Neural cell (in vitro differentiated cells): Measurements from ENCODE around the gene AADAT. TPM values are rescaled to one million over a fixed set of nuclear protein-coding genes. Genes with fewer than 3 reads are reported as not detected.
A peak's percentile ranks its signal among the peaks of the same experiment; 100 is the strongest.
"Not testable (repeated sequence)": the region's sequence is repeated elsewhere in the genome, so short reads cannot be mapped to it uniquely, and the experiment has no call there.

Source experiments
- H2AFZ ChIP-seq: fragments of 200-600, 300-800 bp; sonication (generic), shearing (Covaris generic); 2 replicates; pipeline ENCODE4 v1.6.0; 2014; ENCODE audit warnings: low read depth, mild to moderate bottlenecking, antibody characterized with exemption, low read length, moderate library complexity
- H3F3A ChIP-seq: fragments of 200-600 bp; shearing (Covaris generic); 2 replicates; pipeline ENCODE4 v1.6.1; 2016; ENCODE audit warnings: mild to moderate bottlenecking, moderate library complexity, mixed read lengths, antibody characterized with exemption, low read length; ENCODE audit not compliant: insufficient read depth, poor library complexity, severe bottlenecking
- H3K27ac ChIP-seq: fragments of 200-600, 300-800 bp; sonication (generic), shearing (Covaris generic); 2 replicates; pipeline ENCODE4 v1.5.1; 2014; ENCODE audit warnings: mild to moderate bottlenecking, low read length, moderate library complexity
- H3K27me3 ChIP-seq: fragments of 300-800, 200-600 bp; sonication (generic), shearing (Covaris generic); 2 replicates; pipeline ENCODE4 v1.6.0; 2014; ENCODE audit warnings: mild to moderate bottlenecking, low read depth, low read length, moderate library complexity; ENCODE audit not compliant: insufficient read depth
- H3K36me3 ChIP-seq: fragments of 300-800, 200-600 bp; sonication (generic), shearing (Covaris generic); 2 replicates; pipeline ENCODE4 v1.5.1; 2014; ENCODE audit warnings: mild to moderate bottlenecking, antibody characterized with exemption, low read length, moderate library complexity; ENCODE audit not compliant: insufficient read depth
- H3K4me2 ChIP-seq: fragments of 300-800, 200-600 bp; sonication (generic), shearing (Covaris generic); 2 replicates; pipeline ENCODE4 v1.6.0; 2014; ENCODE audit warnings: mild to moderate bottlenecking, low read length
- H3K4me3 ChIP-seq: fragments of 300-800, 200-600 bp; sonication (generic), shearing (Covaris generic); 2 replicates; pipeline ENCODE4 v1.5.1; 2014; ENCODE audit warnings: mild to moderate bottlenecking, low read length, moderate library complexity
- H3K79me2 ChIP-seq: fragments of 200-600 bp; shearing (Covaris generic); replicated peaks from 2 replicates; pipeline ENCODE4 v1.6.0; 2014; ENCODE audit warnings: mild to moderate bottlenecking, low read length, moderate library complexity; ENCODE audit not compliant: insufficient read depth
- H3K9ac ChIP-seq: fragments of 300-800, 200-600 bp; sonication (generic), shearing (Covaris generic); 2 replicates; pipeline ENCODE4 v1.6.1; 2016; ENCODE audit warnings: mild to moderate bottlenecking, low read length, mixed read lengths
- H3K9me2 ChIP-seq: fragments of 200-600 bp; shearing (Covaris generic); 2 replicates; pipeline ENCODE4 v1.6.1; 2016; ENCODE audit warnings: mild to moderate bottlenecking, low read length, mixed read lengths; ENCODE audit not compliant: insufficient read depth
- H3K9me3 ChIP-seq: fragments of 200-600, 300-800 bp; sonication (generic), shearing (Covaris generic); 2 replicates; pipeline ENCODE4 v1.6.1; 2016; ENCODE audit warnings: mild to moderate bottlenecking, mixed run types, low read length, moderate library complexity, mixed read lengths
- H4K20me1 ChIP-seq: fragments of 200-600 bp; shearing (Covaris generic); 2 replicates; pipeline ENCODE4 v1.6.1; 2016; ENCODE audit warnings: mild to moderate bottlenecking, mixed run types; ENCODE audit not compliant: insufficient read depth
- EP300 ChIP-seq: fragments of 450-650 bp; conservative IDR thresholded peaks from 2 replicates; pipeline ENCODE4 v1.6.1; 2014; ENCODE audit warnings: antibody characterized with exemption, mild to moderate bottlenecking, moderate library complexity; ENCODE audit not compliant: poor library complexity, severe bottlenecking
- EZH2 ChIP-seq: fragments of 200-600, 300-800 bp; shearing (Covaris generic), sonication (generic); IDR thresholded peaks from 2 replicates; pipeline ENCODE4 v1.6.1; 2014; ENCODE audit warnings: antibody characterized with exemption, low read length, borderline replicate concordance, mild to moderate bottlenecking; ENCODE audit not compliant: insufficient read depth, poor library complexity, severe bottlenecking
- MXI1 ChIP-seq: fragments of 450-650 bp; conservative IDR thresholded peaks from 2 replicates; pipeline ENCODE4 v1.6.1; 2014; ENCODE audit warnings: antibody characterized with exemption, mild to moderate bottlenecking; ENCODE audit not compliant: poor library complexity, severe bottlenecking
- POLR2AphosphoS5 ChIP-seq: IDR thresholded peaks from 2 replicates; pipeline ENCODE4 v1.6.1; 2012
- RAD21 ChIP-seq: fragments of 450-650 bp; conservative IDR thresholded peaks from 2 replicates; pipeline ENCODE4 v1.6.1; 2014; ENCODE audit warnings: antibody characterized with exemption, mild to moderate bottlenecking, moderate library complexity
- REST ChIP-seq: IDR thresholded peaks from 2 replicates; pipeline ENCODE4 v1.6.1; 2012; ENCODE audit warnings: borderline replicate concordance
- SMC3 ChIP-seq: fragments of 450-650 bp; conservative IDR thresholded peaks from 2 replicates; pipeline ENCODE4 v1.6.1; 2014; ENCODE audit warnings: antibody characterized with exemption, mild to moderate bottlenecking, moderate library complexity; ENCODE audit not compliant: poor library complexity
- TAF1 ChIP-seq: IDR thresholded peaks from 2 replicates; pipeline ENCODE4 v1.6.1; 2012; ENCODE audit warnings: low read depth
- polyA plus RNA-seq: library from polyadenylated mRNA; depleted of rRNA; stranded (reverse); fragments of >200 nt; gene quantifications from 2 replicates; pipeline ENCODE4 v1.2.3, GENCODE V29; 2014
- TF ChIP-seq, protein P1 (sequence below): fragments of 450-650 bp; IDR thresholded peaks from 2 replicates; pipeline ENCODE4 v1.5.1; 2014; ENCODE audit warnings: antibody characterized with exemption, mild to moderate bottlenecking, moderate library complexity; ENCODE audit not compliant: poor library complexity, severe bottlenecking

The AADAT gene
- polyA plus RNA-seq, 1 donor from 2014 or later: 79.3 TPM

DNA sequence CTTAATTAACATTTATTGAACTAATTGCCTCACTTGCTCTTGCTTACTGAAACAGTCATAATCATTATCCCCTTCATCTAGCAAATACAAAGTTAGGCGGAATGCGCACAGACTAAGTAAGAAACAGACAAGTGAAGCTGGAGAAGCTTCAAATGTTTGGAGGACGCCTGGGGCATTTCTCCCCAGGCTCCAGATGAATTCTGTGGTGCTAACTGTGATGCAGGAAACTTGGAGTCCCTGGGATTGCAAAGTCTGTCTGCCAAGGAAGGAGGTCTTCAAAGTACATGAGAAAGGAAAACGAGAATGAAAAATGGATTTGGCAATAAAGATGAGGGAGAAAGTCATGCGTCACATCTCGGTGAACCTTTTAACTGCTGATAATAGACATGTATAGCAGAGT is 40.0 kb downstream of the AADAT start:
- no peaks in the 10 kb centered on the region for H3K36me3 ChIP-seq
- no peaks in the 10 kb centered on the region for H3K79me2 ChIP-seq
- no peaks in the 10 kb centered on the region for H3K27me3 ChIP-seq
- no peaks in the 10 kb centered on the region for H3F3A ChIP-seq
- H2AFZ ChIP-seq: no peak overlapping the region
- H3K9me2 ChIP-seq: no peaks in the 10 kb centered on the region
- H4K20me1 ChIP-seq: no peaks in the 10 kb centered on the region
- no peaks in the 10 kb centered on the region for H3K9me3 ChIP-seq
- H3K27ac ChIP-seq: no peak overlapping the region
- no peak for TF ChIP-seq SMC3
- no peak for TF ChIP-seq EP300
- no peak for TF ChIP-seq REST
- TF ChIP-seq, protein P1, sequence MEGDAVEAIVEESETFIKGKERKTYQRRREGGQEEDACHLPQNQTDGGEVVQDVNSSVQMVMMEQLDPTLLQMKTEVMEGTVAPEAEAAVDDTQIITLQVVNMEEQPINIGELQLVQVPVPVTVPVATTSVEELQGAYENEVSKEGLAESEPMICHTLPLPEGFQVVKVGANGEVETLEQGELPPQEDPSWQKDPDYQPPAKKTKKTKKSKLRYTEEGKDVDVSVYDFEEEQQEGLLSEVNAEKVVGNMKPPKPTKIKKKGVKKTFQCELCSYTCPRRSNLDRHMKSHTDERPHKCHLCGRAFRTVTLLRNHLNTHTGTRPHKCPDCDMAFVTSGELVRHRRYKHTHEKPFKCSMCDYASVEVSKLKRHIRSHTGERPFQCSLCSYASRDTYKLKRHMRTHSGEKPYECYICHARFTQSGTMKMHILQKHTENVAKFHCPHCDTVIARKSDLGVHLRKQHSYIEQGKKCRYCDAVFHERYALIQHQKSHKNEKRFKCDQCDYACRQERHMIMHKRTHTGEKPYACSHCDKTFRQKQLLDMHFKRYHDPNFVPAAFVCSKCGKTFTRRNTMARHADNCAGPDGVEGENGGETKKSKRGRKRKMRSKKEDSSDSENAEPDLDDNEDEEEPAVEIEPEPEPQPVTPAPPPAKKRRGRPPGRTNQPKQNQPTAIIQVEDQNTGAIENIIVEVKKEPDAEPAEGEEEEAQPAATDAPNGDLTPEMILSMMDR: no peak
- no peak for TF ChIP-seq POLR2AphosphoS5
- TF ChIP-seq RAD21: no peak
- no peak for TF ChIP-seq TAF1
- TF ChIP-seq MXI1: no peak
- no peak for TF ChIP-seq EZH2
- no peak overlapping the region for H3K4me2 ChIP-seq
- no peak overlapping the region for H3K9ac ChIP-seq
- H3K4me3 ChIP-seq: no peak overlapping the region

GRCh38 chr4:170047771-170048354 is 41.9 kb downstream of the AADAT start:
- no peak overlapping the region for H3K4me2 ChIP-seq
- no peaks in the 10 kb centered on the region for H3K27me3 ChIP-seq
- no peaks in the 10 kb centered on the region for H3K36me3 ChIP-seq
- TF ChIP-seq SMC3 (peak; percentile 81), RAD21 (peak; percentile 82), EP300 (no peak)
- TF ChIP-seq, protein P1: peak; percentile 78
- H3K4me3 ChIP-seq: no peak overlapping the region
- no peak overlapping the region for H2AFZ ChIP-seq
- no peaks in the 10 kb centered on the region for H3K9me2 ChIP-seq
- H3K9ac ChIP-seq: no peak overlapping the region
- no peaks in the 10 kb centered on the region for H3F3A ChIP-seq
- H3K79me2 ChIP-seq: no peaks in the 10 kb centered on the region
- no peak overlapping the region for H3K27ac ChIP-seq
- H4K20me1 ChIP-seq: no peaks in the 10 kb centered on the region
- H3K9me3 ChIP-seq: no peaks in the 10 kb centered on the region

GRCh38 chr4:170046156-170046555 is 43.6 kb downstream of the AADAT start:
- not testable (repeated sequence) for H3K27me3 ChIP-seq, H3K79me2 ChIP-seq, H3K9me2 ChIP-seq, H3K9me3 ChIP-seq, H4K20me1 ChIP-seq, H2AFZ ChIP-seq, H3K4me3 ChIP-seq, H3K27ac ChIP-seq, H3K9ac ChIP-seq, H3K4me2 ChIP-seq, H3K36me3 ChIP-seq, H3F3A ChIP-seq
